ENCODE results near the gene RGS9.
"Not testable (repeated sequence)": the region's sequence is repeated elsewhere in the genome, so short reads cannot be mapped to it uniquely, and the experiment has no call there.

RGS9 gene

GRCh38 chr17:65158041-65158440, 20.9 kb downstream of the RGS9 start:
- no peak for DNase-seq

- DNase-seq: no peak
These were observed 21.5 kb downstream of the RGS9 start for GRCh38 chr17:65158622-65159021.

- no peak for DNase-seq
These were observed 23.3 kb downstream of the RGS9 start for GRCh38 chr17:65160516-65160915.

GRCh38 chr17:65163990-65164495, 26.9 kb downstream of the RGS9 start:
- DNase-seq: peak; percentile 19

GRCh38 chr17:65166787-65167186, 29.6 kb downstream of the RGS9 start:
- DNase-seq: no peak

- DNase-seq: no peak
These were observed 30.4 kb downstream of the RGS9 start for GRCh38 chr17:65167566-65167965.

GRCh38 chr17:65169691-65170090, 32.5 kb downstream of the RGS9 start:
- DNase-seq: no peak

- no peak for DNase-seq
These were observed 33.7 kb downstream of the RGS9 start for GRCh38 chr17:65170839-65171238.

- DNase-seq: no peak
These were observed 34.6 kb downstream of the RGS9 start for GRCh38 chr17:65171752-65172151.

- DNase-seq: no peak
These were observed 35.4 kb downstream of the RGS9 start for GRCh38 chr17:65172496-65173136.

- peak; percentile 72 for DNase-seq
These were observed 36.2 kb downstream of the RGS9 start for GRCh38 chr17:65173284-65173793.

- no peak for DNase-seq
These were observed 37.0 kb downstream of the RGS9 start for GRCh38 chr17:65173976-65174683.

- no peak for DNase-seq
These were observed 37.8 kb downstream of the RGS9 start for GRCh38 chr17:65174974-65175373.

- no peak for DNase-seq
These were observed 38.8 kb downstream of the RGS9 start for GRCh38 chr17:65175952-65176351.

- no peak for DNase-seq
These were observed 39.7 kb downstream of the RGS9 start for GRCh38 chr17:65176646-65177409.

- DNase-seq: no peak
These were observed 40.7 kb downstream of the RGS9 start for GRCh38 chr17:65177901-65178300.

- DNase-seq: not testable (repeated sequence)
These were observed 43.1 kb downstream of the RGS9 start for GRCh38 chr17:65180276-65180675.

- not testable (repeated sequence) for DNase-seq
These were observed 43.6 kb downstream of the RGS9 start for GRCh38 chr17:65180752-65181236.

GRCh38 chr17:65181237-65182061, 44.3 kb downstream of the RGS9 start:
- no peak for DNase-seq

GRCh38 chr17:65182233-65182632, 45.1 kb downstream of the RGS9 start:
- DNase-seq: no peak

GRCh38 chr17:65183736-65184135, 46.6 kb downstream of the RGS9 start:
- no peak for DNase-seq

GRCh38 chr17:65184235-65184959, 47.2 kb downstream of the RGS9 start:
- DNase-seq: no peak
